Mesothelial cell of epicardium (in vitro differentiated cells): Measurements from ENCODE around the gene AIMP2. TPM values are rescaled to one million over a fixed set of nuclear protein-coding genes. Genes with fewer than 3 reads are reported as not detected.
"Not testable (repeated sequence)": the region's sequence is repeated elsewhere in the genome, so short reads cannot be mapped to it uniquely, and the experiment has no call there.

Experiments
- DNase-seq, 2 experiments: peaks; one replicate each; pipeline ENCODE4 v3.0.0; 2021; ENCODE audit warnings: low spot score in 2 of 2; ENCODE audit not compliant: unreplicated experiment in 2 of 2
- H3K27ac Mint-ChIP-seq: 2 replicates; pipeline ENCODE4 v1.8.0; 2021; ENCODE audit warnings: mixed read lengths
- H3K27me3 Mint-ChIP-seq: 2 replicates; pipeline ENCODE4 v1.8.0; 2021; ENCODE audit warnings: low read depth, mixed read lengths
- H3K36me3 Mint-ChIP-seq: 2 replicates; pipeline ENCODE4 v1.8.0; 2021; ENCODE audit warnings: mixed read lengths
- H3K4me1 Mint-ChIP-seq: 2 replicates; pipeline ENCODE4 v1.8.0; 2021; ENCODE audit warnings: mixed read lengths
- H3K4me3 Mint-ChIP-seq: 2 replicates; pipeline ENCODE4 v1.8.0; 2021; ENCODE audit warnings: mild to moderate bottlenecking, moderate library complexity, mixed read lengths
- H3K9me3 Mint-ChIP-seq: 2 replicates; pipeline ENCODE4 v1.8.0; 2021; ENCODE audit warnings: mixed read lengths
- CTCF ChIP-seq: fragments of 200-600 bp; sonication (generic); IDR thresholded peaks from one replicate; pipeline ENCODE4 v1.5.0; 2021; ENCODE audit warnings: antibody characterized with exemption; ENCODE audit not compliant: unreplicated experiment
- total RNA-seq: library from RNA; stranded (reverse); gene quantifications from 3 replicates; pipeline ENCODE4 v1.2.1, GENCODE V29; 2021

The AIMP2 gene
- total RNA-seq, 1 donor from 2014 or later = 26.9 TPM

DNA sequence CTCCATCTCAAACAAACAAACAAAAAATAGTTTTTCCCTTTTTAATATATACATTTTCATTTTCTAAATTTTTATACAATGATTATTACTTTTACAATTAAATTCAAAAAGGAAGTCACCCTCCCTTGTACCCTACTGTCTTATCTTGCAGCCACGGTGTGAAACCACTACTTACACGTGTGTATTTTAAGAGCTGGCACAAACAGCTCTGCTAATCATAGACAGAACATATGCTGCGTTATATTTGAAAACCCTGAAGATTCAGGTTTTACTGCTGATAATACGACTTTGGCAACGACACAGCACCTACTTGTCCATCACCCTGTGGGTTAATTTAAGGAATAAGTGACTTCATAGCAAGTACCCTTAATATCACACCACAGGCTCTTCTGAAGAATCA lies 23.1 kb downstream of the AIMP2 start:
- Mint-ChIP-seq H3K27ac (no peak overlapping the region), H3K4me3 (no peak overlapping the region), H3K9me3 (no peaks in the 10 kb centered on the region), H3K27me3 (no peaks in the 10 kb centered on the region), H3K4me1 (no peaks in the 10 kb centered on the region), H3K36me3 (peaks cover 39% of the 10 kb centered on the region)
- DNase-seq = no peak
- TF ChIP-seq CTCF = no peak

- no peak overlapping the region for H3K4me3 Mint-ChIP-seq
- no peaks in the 10 kb centered on the region for H3K4me1 Mint-ChIP-seq
- H3K27me3 Mint-ChIP-seq = no peaks in the 10 kb centered on the region
- TF ChIP-seq CTCF = no peak
- DNase-seq = no peak
- H3K9me3 Mint-ChIP-seq = no peaks in the 10 kb centered on the region
- peaks cover 36% of the 10 kb centered on the region for H3K36me3 Mint-ChIP-seq
- H3K27ac Mint-ChIP-seq = no peak overlapping the region
Observed at GRCh38 chr7:6032641-6033040, 23.6 kb downstream of the AIMP2 start.

DNA sequence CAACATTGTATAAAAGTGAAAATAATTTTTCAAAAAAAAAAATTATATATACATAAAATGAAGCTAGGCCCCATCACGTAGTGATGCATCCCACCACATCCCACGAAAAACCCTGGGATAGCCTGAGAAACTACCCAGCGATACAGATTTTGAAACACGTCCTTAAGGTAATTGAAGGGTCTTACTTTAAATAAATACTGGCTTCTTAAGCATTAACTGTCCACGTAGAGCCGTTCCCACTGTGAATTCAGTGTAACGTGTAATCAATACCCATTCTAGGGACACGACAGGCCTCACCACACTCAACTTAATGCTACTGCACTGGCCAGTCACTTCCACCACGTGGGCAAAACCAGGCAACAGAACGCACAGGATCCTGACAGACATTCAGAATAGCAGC lies 26.1 kb downstream of the AIMP2 start:
- no peak for TF ChIP-seq CTCF
- H3K4me3 Mint-ChIP-seq = no peak overlapping the region
- H3K9me3 Mint-ChIP-seq = no peaks in the 10 kb centered on the region
- H3K27ac Mint-ChIP-seq = no peak overlapping the region
- H3K36me3 Mint-ChIP-seq = peaks cover 35% of the 10 kb centered on the region
- DNase-seq = no peak
- no peaks in the 10 kb centered on the region for H3K4me1 Mint-ChIP-seq
- H3K27me3 Mint-ChIP-seq = no peaks in the 10 kb centered on the region

GRCh38 chr7:6035686-6036085 lies 26.6 kb downstream of the AIMP2 start:
- Mint-ChIP-seq H3K27me3 (no peaks in the 10 kb centered on the region), H3K9me3 (no peaks in the 10 kb centered on the region), H3K36me3 (peaks cover 38% of the 10 kb centered on the region), H3K4me3 (no peak overlapping the region), H3K27ac (no peak overlapping the region), H3K4me1 (no peaks in the 10 kb centered on the region)
- no peak for TF ChIP-seq CTCF
- no peak for DNase-seq

DNA sequence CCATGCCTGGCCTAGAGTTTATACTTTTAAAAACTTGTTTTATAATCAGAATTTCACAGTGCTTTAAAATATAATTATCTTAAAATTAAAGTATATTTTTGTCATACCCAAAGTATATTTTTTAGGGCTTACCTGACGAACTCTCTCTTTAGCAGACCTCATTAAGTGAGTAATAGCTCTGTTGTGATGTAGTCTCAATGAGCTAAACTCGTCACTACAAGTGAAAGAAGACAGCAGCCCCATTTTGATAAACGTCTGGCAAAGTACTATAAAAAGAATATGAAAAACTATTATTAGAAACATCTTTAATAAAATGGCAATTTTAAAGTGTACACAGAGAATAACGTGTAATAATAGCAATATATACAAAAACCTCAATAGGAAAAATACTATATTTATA lies 40.7 kb downstream of the AIMP2 start:
- Mint-ChIP-seq H3K9me3 (no peaks in the 10 kb centered on the region), H3K4me1 (no peaks in the 10 kb centered on the region)

DNA sequence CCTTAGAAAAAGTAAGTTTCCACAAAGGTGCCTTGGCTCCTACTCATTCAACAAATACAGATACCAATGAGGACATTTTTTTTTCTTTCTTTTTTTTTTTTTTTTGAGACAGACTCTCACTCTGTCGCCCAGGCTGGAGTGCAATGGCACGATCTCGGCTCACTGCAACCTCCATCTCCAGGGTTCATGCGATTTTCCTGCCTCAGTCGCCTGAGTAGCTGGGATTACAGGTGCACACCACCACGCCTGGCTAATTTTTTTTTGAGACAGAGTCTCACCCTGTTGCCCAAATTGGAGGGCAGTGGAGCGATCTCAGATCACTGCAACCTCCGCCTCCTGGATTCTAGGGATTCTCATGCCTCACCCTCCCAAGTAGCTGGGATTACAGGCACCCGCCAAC lies 42.1 kb downstream of the AIMP2 start:
- not testable (repeated sequence) for H3K4me1 Mint-ChIP-seq, H3K27ac Mint-ChIP-seq, H3K9me3 Mint-ChIP-seq, H3K27me3 Mint-ChIP-seq, DNase-seq, H3K4me3 Mint-ChIP-seq
- peaks cover 19% of the 10 kb centered on the region for H3K36me3 Mint-ChIP-seq

More for the DNA sequence above, 40.7 kb downstream of the AIMP2 start:
- no peaks in the 10 kb centered on the region for H3K27me3 Mint-ChIP-seq
- no peak for TF ChIP-seq CTCF
- H3K4me3 Mint-ChIP-seq = no peak overlapping the region
- no peak for DNase-seq
- H3K36me3 Mint-ChIP-seq = peaks cover 18% of the 10 kb centered on the region
- no peak overlapping the region for H3K27ac Mint-ChIP-seq
